CD14-positive monocyte (primary cell): ENCODE measurements around the gene ATP10D. TPM values are rescaled to one million over a fixed set of nuclear protein-coding genes. Genes with fewer than 3 reads are reported as not detected.

Experiments used
- DNase-seq, 3 donors: peaks; one replicate each; pipeline ENCODE4 v3.0.0-alpha.2; 2011 to 2022
- H2AFZ ChIP-seq: 2 replicates; pipeline ENCODE4 v1.6.0; 2012; ENCODE audit warnings: mild to moderate bottlenecking, low read depth, low read length, inconsistent platforms; ENCODE audit not compliant: insufficient read depth, poor library complexity, severe bottlenecking
- H3K27ac ChIP-seq, 2 donors: 1 replicate in 1 of 2; 2 replicates in 1 of 2; pipeline ENCODE4 v1.5.1; 2012 to 2013; ENCODE audit warnings: low read length in 2 of 2, control low read depth in 1 of 2, inconsistent platforms in 1 of 2, low read depth in 1 of 2, mild to moderate bottlenecking in 1 of 2
- H3K27me3 ChIP-seq, 2 donors: one replicate each; pipeline versions ENCODE4 v1.6.0 to v1.6.1; 2011 to 2013; ENCODE audit warnings: low read length in 2 of 2; ENCODE audit not compliant: control insufficient read depth in 2 of 2, insufficient read depth in 2 of 2
- H3K36me3 ChIP-seq, 2 donors: replicated peaks in 1 of 2; 1 replicate in 1 of 2; 2 replicates in 1 of 2; pipeline versions ENCODE4 v1.5.1 to v1.6.1; 2012 to 2013; ENCODE audit warnings: low read length in 2 of 2, control low read depth in 1 of 2, inconsistent platforms in 1 of 2, mild to moderate bottlenecking in 1 of 2; ENCODE audit not compliant: insufficient read depth in 2 of 2, control insufficient read depth in 1 of 2
- H3K4me1 ChIP-seq, 2 donors: 1 replicate in 1 of 2; 2 replicates in 1 of 2; pipeline versions ENCODE4 v1.5.1 to v1.6.1; 2012 to 2013; ENCODE audit warnings: low read length in 2 of 2, control low read depth in 1 of 2, inconsistent platforms in 1 of 2, mild to moderate bottlenecking in 1 of 2, moderate library complexity in 1 of 2; ENCODE audit not compliant: insufficient read depth in 2 of 2, control insufficient read depth in 1 of 2
- H3K4me2 ChIP-seq: replicated peaks from 2 replicates; pipeline ENCODE3; 2012; ENCODE audit warnings: low read length, moderate library complexity, mild to moderate bottlenecking; ENCODE audit not compliant: poor library complexity, severe bottlenecking; ENCODE audit errors: extremely low read depth
- H3K4me3 ChIP-seq, 3 experiments: fragments of 200-600 bp in 1 of 3; sonication (generic) in 1 of 3; replicated peaks in 1 of 3; 1 replicate in 2 of 3; 2 replicates in 1 of 3; pipeline ENCODE4 v1.5.1; 2011 to 2013; ENCODE audit warnings: low read length in 3 of 3, mild to moderate bottlenecking in 3 of 3, control low read depth in 2 of 3, low read depth in 2 of 3, inconsistent platforms in 1 of 3, moderate library complexity in 1 of 3
- H3K79me2 ChIP-seq: 2 replicates; pipeline ENCODE4 v1.6.0; 2012; ENCODE audit warnings: mild to moderate bottlenecking, control low read depth, inconsistent platforms, low read length, moderate library complexity; ENCODE audit not compliant: insufficient read depth
- H3K9ac ChIP-seq: 2 replicates; pipeline ENCODE4 v1.6.0; 2017; ENCODE audit warnings: low read length, mild to moderate bottlenecking; ENCODE audit not compliant: insufficient read depth, poor library complexity, severe bottlenecking
- H3K9me3 ChIP-seq, 2 donors: replicated peaks in 1 of 2; 1 replicate in 1 of 2; 2 replicates in 1 of 2; pipeline versions ENCODE4 v1.5.1 to v1.6.1; 2012 to 2013; ENCODE audit warnings: low read length in 2 of 2, control low read depth in 1 of 2; ENCODE audit not compliant: control insufficient read depth in 1 of 2, insufficient read depth in 1 of 2
- H4K20me1 ChIP-seq: 2 replicates; pipeline ENCODE4 v1.6.0; 2012; ENCODE audit warnings: mild to moderate bottlenecking, low read length, control low read depth, moderate library complexity; ENCODE audit not compliant: insufficient read depth
- H3K27ac Mint-ChIP-seq, 7 donors: one replicate each; pipeline ENCODE4 v1.8.0; 2020; ENCODE audit warnings: mild to moderate bottlenecking in 7 of 7, mixed read lengths in 7 of 7, moderate library complexity in 6 of 7, inconsistent platforms in 2 of 7
- H3K27me3 Mint-ChIP-seq, 3 donors: one replicate each; pipeline ENCODE4 v1.8.0; 2021 to 2022; ENCODE audit warnings: low read depth in 3 of 3, mild to moderate bottlenecking in 3 of 3, mixed read lengths in 3 of 3, moderate library complexity in 3 of 3, inconsistent platforms in 1 of 3
- H3K36me3 Mint-ChIP-seq, 2 donors: one replicate each; pipeline ENCODE4 v1.8.0; 2020; ENCODE audit warnings: mixed read lengths in 2 of 2, inconsistent platforms in 1 of 2, mild to moderate bottlenecking in 1 of 2
- H3K4me1 Mint-ChIP-seq: one replicate; pipeline ENCODE4 v1.8.0; 2020; ENCODE audit warnings: mild to moderate bottlenecking, mixed read lengths
- H3K4me3 Mint-ChIP-seq, 2 donors: one replicate each; pipeline ENCODE4 v1.8.0; 2020; ENCODE audit warnings: mild to moderate bottlenecking in 2 of 2, mixed read lengths in 2 of 2, moderate library complexity in 1 of 2
- H3K9me3 Mint-ChIP-seq, 7 donors: one replicate each; pipeline ENCODE4 v1.8.0; 2020 to 2022; ENCODE audit warnings: mixed read lengths in 7 of 7, mild to moderate bottlenecking in 6 of 7, moderate library complexity in 6 of 7, inconsistent platforms in 2 of 7
- CTCF ChIP-seq: fragments of 200-600 bp; IDR thresholded peaks from one replicate; pipeline ENCODE4 v1.8.0; 2022; ENCODE audit warnings: antibody characterized with exemption, mild to moderate bottlenecking
- WGBS: methylation state at CpG from one replicate; pipeline ENCODE4 v1.1.5; 2013; ENCODE audit warnings: missing lambda C conversion rate; ENCODE audit not compliant: insufficient coverage; 5-methylcytosine and 5-hydroxymethylcytosine counted together
- intact Hi-C, 2 donors: fragments of 100-400 bp; cut with micrococcal nuclease; formaldehyde crosslinking; loops; one replicate each; pipeline versions ENCODE4 v1.15.0 to v1.15.1; 2023
- polyA plus RNA-seq, 3 donors: library from polyadenylated mRNA; depleted of rRNA in 1 of 3; unstranded in 2 of 3; stranded (reverse) in 1 of 3; fragments of 300-500 nt in 2 of 3; fragments of >200 nt in 1 of 3; fragmentation: Illumina TruSeq in 2 of 3; gene quantifications; 1 replicate in 2 of 3; 2 replicates in 1 of 3; pipeline ENCODE4 v1.2.3, GENCODE V29; 2012 to 2021

ATP10D gene
- polyA plus RNA-seq, 3 donors: 8.4 to 16.9 (median 14.1) TPM

- Histone ChIP-seq H3K79me2 (no peaks in the 10 kb centered on the region), H3K27me3 (no peaks in the 10 kb centered on the region), H4K20me1 (no peaks in the 10 kb centered on the region), H3K4me2 (no peak overlapping the region), H3K9me3 (no peaks in the 10 kb centered on the region), H3K36me3 (no peaks in the 10 kb centered on the region), H2AFZ (no peak overlapping the region), H3K4me3 (no peak overlapping the region), H3K4me1 (no peaks in the 10 kb centered on the region), H3K27ac (no peak overlapping the region), H3K9ac (no peak overlapping the region)
- Mint-ChIP-seq H3K36me3 (no peaks in the 10 kb centered on the region), H3K4me1 (no peaks in the 10 kb centered on the region), H3K27me3 (no peaks in the 10 kb centered on the region), H3K9me3 (peaks cover 0 to 5% (median 0%) of the 10 kb centered on the region in 7 donors), H3K4me3 (no peak overlapping the region), H3K27ac (no peak overlapping the region)
- no peak for TF ChIP-seq CTCF
- no peak for DNase-seq
- WGBS: 86% methylated on average over 1 of the region's 4 CpGs
- intact Hi-C loops: no loop called here
Observed at GRCh38 chr4:47612116-47613023, 127.3 kb downstream of the ATP10D start.

- Histone ChIP-seq H3K27ac (no peak overlapping the region), H3K9me3 (no peaks in the 10 kb centered on the region), H2AFZ (no peak overlapping the region), H3K4me2 (no peak overlapping the region), H3K27me3 (no peaks in the 10 kb centered on the region), H4K20me1 (no peaks in the 10 kb centered on the region), H3K36me3 (no peaks in the 10 kb centered on the region), H3K4me1 (no peaks in the 10 kb centered on the region), H3K4me3 (no peak overlapping the region), H3K79me2 (no peaks in the 10 kb centered on the region), H3K9ac (no peak overlapping the region)
- intact Hi-C loops: no loop called here
- no peak overlapping the region for H3K27ac Mint-ChIP-seq
- DNase-seq: no peak
- H3K27me3 Mint-ChIP-seq: peaks cover 0 to 1% (median 1%) of the 10 kb centered on the region in 3 donors
- peaks cover 0 to 11% (median 2%) of the 10 kb centered on the region in 7 donors for H3K9me3 Mint-ChIP-seq
- no peak overlapping the region for H3K4me3 Mint-ChIP-seq
- no peak for TF ChIP-seq CTCF
- no CpG with 5 or more reads among the region's 4 CpGs for WGBS
- H3K4me1 Mint-ChIP-seq: no peaks in the 10 kb centered on the region
- H3K36me3 Mint-ChIP-seq: no peaks in the 10 kb centered on the region
Observed at GRCh38 chr4:47615385-47615784, 130.3 kb downstream of the ATP10D start.
